SK-N-SH (cell line): Measurements from ENCODE around the gene GNAS.

Source experiments
- CTCF ChIP-seq: fragments of 200-600 bp; sonication (generic); IDR thresholded peaks from 2 replicates; pipeline ENCODE4 v1.6.1; 2017; ENCODE audit warnings: antibody characterized with exemption, mild to moderate bottlenecking, moderate library complexity
- EP300 ChIP-seq, 2 experiments: IDR thresholded peaks; 2 replicates each; pipeline versions ENCODE4 v1.4.0 to v1.6.1; 2012; ENCODE audit warnings: borderline replicate concordance in 1 of 2, low read depth in 1 of 2, low read length in 1 of 2
- GABPA ChIP-seq: IDR thresholded peaks from 2 replicates; pipeline ENCODE4 v1.4.0; 2012; ENCODE audit warnings: low read depth, mild to moderate bottlenecking
- NFIC ChIP-seq: IDR thresholded peaks from 2 replicates; pipeline ENCODE4 v1.4.0; 2012; ENCODE audit warnings: borderline replicate concordance
- REST ChIP-seq: IDR thresholded peaks from 2 replicates; pipeline ENCODE4 v1.6.1; 2012; ENCODE audit warnings: mild to moderate bottlenecking, low read depth, low read length, moderate library complexity
- TCF12 ChIP-seq: IDR thresholded peaks from 2 replicates; pipeline ENCODE4 v1.4.0; 2012

- TF ChIP-seq EP300 (IDR thresholded peaks at IDR 0.05; ENCODE audit: borderline replicate concordance in 1 of 2, low read depth in 1 of 2, low read length in 1 of 2) (no peak), CTCF (no peak), NFIC (no peak), REST (no peak), GABPA (no peak), TCF12 (no peak)
Measured at GRCh38 chr20:58835231-58835630, 17.3 kb upstream of the GNAS start.
